Activated T-cell treated with anti-CD3 and anti-CD28 coated beads, Interleukin-2, amount 50 U/mL, for 4 hours (primary cell): Measurements from ENCODE around the gene ZNHIT2. TPM values are rescaled to one million over a fixed set of nuclear protein-coding genes. Genes with fewer than 3 reads are reported as not detected.
"Not testable (repeated sequence)": the region's sequence is repeated elsewhere in the genome, so short reads cannot be mapped to it uniquely, and the experiment has no call there.

Experiments used
- ATAC-seq, 2 donors: fragments of 200-7000 bp; cut with Tn5 transposase; one replicate each; pipeline ENCODE4 v1.10.0; 2021
- DNase-seq: peaks from one replicate; pipeline ENCODE4 v3.0.0-alpha.2; 2020
- H3K27me3 Mint-ChIP-seq: one replicate; pipeline ENCODE4 v1.8.0; 2021; ENCODE audit warnings: low read depth, mixed read lengths
- H3K36me3 Mint-ChIP-seq: one replicate; pipeline ENCODE4 v1.8.0; 2022; ENCODE audit warnings: mixed read lengths; ENCODE audit not compliant: insufficient read depth
- H3K4me1 Mint-ChIP-seq: one replicate; pipeline ENCODE4 v1.8.0; 2021; ENCODE audit warnings: low read depth, mixed read lengths
- H3K4me3 Mint-ChIP-seq: one replicate; pipeline ENCODE4 v1.8.0; 2021; ENCODE audit warnings: mild to moderate bottlenecking, moderate library complexity, mixed read lengths
- H3K9me3 Mint-ChIP-seq: one replicate; pipeline ENCODE4 v1.8.0; 2021; ENCODE audit warnings: mixed read lengths
- total RNA-seq, 3 donors: library from RNA; stranded (reverse); gene quantifications; one replicate each; pipeline ENCODE4 v1.2.1, GENCODE V29; 2021

Gene ZNHIT2
- total RNA-seq = 10 to 100 TPM; 25.9 to 28.1 (median 26.2) TPM

DNA sequence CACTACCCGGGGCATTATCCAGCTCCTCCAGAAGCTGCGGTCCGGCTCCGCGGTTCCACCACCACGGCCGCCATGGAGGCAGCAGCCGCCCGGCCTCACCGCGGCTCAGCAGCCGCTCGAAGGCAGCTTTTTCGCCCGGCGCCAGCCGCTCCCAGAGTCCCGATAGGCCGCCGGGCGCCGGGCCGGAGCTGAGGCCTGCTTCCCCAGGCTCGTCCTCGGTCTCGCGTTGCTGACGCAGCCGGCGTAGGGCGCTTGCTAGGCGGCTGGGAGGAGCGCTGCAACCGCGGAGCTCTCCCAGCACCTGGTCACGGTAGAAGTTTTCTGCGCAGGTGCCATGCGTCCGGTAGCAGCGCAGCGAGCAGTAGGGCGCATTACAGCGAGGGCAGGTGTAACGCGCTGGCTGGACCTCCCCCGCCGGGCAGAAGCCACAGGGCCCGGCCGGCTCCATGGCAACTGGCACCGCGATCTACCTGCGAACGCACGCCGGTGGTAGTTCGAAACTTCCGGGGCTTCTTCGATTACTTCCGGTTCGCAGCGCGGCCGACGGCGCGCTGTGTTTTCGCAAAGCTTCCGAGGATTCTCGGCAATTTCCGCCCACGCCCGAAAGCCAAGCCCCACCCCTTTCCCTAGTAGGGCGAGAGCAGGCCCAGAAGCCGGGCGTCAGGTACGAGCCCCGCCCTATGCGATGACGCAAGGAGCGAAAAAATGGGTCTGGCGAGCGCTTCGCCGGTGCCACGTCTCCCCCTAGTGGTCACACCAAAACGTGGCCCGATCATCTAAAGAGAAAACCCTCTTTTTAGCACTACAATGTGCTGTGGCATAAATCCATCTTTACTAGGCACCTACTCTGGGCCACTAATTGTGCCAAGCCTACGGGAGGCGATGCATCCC is at the start of gene ZNHIT2:
TSS of gene ZNHIT2 (minus strand) at position 496 of the 891 bp plus-strand sequence. CDS start at position 448, 48 bp downstream.
- ATAC-seq = peak; percentile 62 to 67
- Mint-ChIP-seq H3K36me3 (peaks cover 31% of the 10 kb centered on the region), H3K27me3 (no peaks in the 10 kb centered on the region), H3K4me1 (peaks cover 57% of the 10 kb centered on the region), H3K9me3 (no peaks in the 10 kb centered on the region), H3K4me3 (peak within 1 kb of the TSS; percentile 88)
- peak; percentile 100 for DNase-seq

DNA sequence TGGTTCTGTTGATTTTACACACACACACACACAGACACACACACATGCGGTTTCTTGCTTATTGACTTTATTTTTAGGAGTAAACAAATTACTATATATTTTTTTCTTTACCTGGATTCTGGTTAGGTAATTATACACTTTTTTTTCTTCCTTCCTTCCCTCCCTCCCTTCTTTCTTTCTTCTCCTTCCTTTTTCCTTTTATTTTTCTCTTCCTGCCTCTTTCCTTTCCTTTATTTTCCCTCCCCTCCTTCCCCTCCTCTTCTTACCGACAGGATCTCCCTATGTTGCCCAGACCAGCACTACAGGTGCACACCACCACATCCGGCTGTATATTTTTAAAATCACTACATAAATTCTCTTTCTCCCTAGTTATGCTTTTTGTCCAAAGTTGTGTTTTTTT is 49.4 kb upstream of the ZNHIT2 start:
- Mint-ChIP-seq H3K27me3 (no peaks in the 10 kb centered on the region), H3K9me3 (no peaks in the 10 kb centered on the region), H3K36me3 (no peaks in the 10 kb centered on the region), H3K4me3 (no peak overlapping the region), H3K4me1 (peaks cover 6% of the 10 kb centered on the region)
- no peak for DNase-seq
- no peak for ATAC-seq

DNA sequence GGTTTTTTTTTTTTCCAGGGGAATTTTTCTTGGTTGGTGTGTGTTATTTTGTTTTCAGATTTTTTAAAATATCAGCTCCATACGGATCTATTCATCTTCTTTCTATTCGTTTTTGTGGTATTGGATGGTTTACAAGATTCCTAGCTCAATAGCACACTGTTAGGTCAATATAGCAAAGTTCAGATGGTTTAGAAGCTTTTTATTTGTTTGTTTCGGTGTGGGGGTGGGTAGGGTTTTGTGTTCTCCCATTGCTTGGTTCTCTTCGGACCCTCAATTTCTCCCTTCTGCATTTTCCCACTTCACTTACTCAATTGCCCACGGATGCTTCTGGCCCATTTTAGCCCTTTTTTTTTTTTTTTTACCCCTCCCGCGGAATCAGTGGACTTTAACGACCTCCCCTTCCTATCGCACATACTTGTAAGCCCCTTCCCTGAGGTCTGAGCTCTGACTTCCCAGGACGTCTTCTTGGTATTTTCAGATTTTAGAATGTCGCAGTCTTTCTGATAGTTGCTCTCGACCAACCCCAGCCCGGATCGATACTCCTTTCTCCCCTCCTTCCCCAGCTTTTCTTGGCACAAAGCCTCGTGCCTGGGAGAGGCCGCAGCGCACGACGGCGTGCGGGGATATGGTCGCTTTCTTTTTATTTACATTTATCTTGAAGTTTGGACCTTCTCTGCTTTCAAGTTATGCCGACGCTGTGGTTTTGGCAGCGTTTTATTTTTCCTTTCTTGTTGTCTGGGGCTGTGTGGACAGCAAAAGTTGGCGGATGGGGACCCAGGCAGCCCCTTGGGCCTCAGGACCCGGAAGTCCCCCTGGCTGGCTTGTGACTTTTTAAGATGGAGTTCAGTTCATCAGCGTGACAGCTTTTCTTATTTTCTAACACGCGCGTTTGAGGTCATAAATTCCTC is 48.2 kb upstream of the ZNHIT2 start:
- no peak for DNase-seq
- Mint-ChIP-seq H3K27me3 (no peaks in the 10 kb centered on the region), H3K36me3 (no peaks in the 10 kb centered on the region), H3K4me3 (no peak overlapping the region), H3K9me3 (no peaks in the 10 kb centered on the region), H3K4me1 (peaks cover 6% of the 10 kb centered on the region)
- no peak for ATAC-seq

DNA sequence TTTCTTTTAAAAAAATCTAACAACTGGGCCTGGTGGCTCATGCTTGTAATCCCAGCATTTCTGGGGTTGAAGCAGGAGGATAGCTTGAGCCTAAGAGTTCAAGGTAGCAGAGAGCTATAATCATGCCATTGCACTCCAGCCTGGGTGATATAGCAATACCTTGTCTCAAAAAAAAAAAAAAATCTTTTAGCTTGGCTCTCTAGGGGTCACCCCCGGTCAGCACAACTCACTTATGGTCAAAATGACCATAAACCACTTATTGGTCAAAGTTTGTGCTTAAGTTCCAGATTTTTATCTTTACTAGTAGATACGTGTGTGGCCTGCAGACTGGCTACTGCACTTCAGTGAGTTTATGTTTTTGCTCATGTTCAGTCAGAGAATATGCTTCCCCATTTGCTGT is 46.2 kb upstream of the ZNHIT2 start:
- ATAC-seq (no peak), DNase-seq (no peak)
- Mint-ChIP-seq H3K36me3 (no peaks in the 10 kb centered on the region), H3K27me3 (peaks cover 4% of the 10 kb centered on the region), H3K4me3 (no peak overlapping the region), H3K9me3 (no peaks in the 10 kb centered on the region), H3K4me1 (no peaks in the 10 kb centered on the region)

DNA sequence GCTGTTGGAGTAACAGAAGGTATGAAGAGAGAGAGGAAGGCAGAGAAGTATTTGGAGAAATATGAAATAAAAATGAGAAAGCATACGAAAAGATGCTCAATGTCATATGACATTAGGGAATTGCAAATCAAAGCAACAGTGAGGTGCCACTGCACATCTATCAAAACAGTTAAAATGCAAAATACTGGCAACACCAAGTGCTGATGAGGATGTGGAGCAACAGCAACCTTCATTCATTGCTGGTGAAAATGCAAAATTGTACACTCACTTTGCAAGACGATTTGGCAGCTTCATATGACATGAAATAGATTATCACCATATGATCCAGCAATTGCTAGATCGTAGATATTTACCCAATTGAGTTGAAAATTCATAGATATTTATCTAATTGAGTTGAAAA is 43.1 kb upstream of the ZNHIT2 start:
- ATAC-seq (no peak), DNase-seq (no peak)
- no peaks in the 10 kb centered on the region for H3K4me1 Mint-ChIP-seq
- peaks cover 4% of the 10 kb centered on the region for H3K27me3 Mint-ChIP-seq
- no peaks in the 10 kb centered on the region for H3K36me3 Mint-ChIP-seq
- H3K9me3 Mint-ChIP-seq = no peaks in the 10 kb centered on the region
- H3K4me3 Mint-ChIP-seq = no peak overlapping the region

DNA sequence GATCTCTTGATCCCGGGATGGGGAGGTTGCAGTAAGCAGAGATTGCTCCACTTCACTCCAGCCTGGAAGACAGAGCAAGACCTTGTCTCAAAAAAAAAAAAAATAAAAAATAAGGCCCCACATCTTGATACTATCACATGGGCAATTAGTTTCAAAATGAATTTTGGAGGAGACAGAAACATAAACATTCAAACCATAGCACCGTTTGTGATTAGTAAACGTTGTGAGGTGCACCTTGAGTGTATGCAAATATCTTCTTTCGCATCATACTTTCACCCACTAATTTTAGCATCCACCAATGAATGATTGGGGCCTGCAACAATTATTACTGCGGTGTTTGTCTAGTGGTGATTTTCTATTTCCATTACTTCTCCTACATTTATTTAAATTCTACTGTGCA is 41.5 kb upstream of the ZNHIT2 start:
- H3K36me3 Mint-ChIP-seq = no peaks in the 10 kb centered on the region
- H3K27me3 Mint-ChIP-seq = peaks cover 4% of the 10 kb centered on the region
- DNase-seq = no peak
- H3K4me3 Mint-ChIP-seq = no peak overlapping the region
- H3K9me3 Mint-ChIP-seq = no peaks in the 10 kb centered on the region
- H3K4me1 Mint-ChIP-seq = no peaks in the 10 kb centered on the region
- no peak for ATAC-seq

DNA sequence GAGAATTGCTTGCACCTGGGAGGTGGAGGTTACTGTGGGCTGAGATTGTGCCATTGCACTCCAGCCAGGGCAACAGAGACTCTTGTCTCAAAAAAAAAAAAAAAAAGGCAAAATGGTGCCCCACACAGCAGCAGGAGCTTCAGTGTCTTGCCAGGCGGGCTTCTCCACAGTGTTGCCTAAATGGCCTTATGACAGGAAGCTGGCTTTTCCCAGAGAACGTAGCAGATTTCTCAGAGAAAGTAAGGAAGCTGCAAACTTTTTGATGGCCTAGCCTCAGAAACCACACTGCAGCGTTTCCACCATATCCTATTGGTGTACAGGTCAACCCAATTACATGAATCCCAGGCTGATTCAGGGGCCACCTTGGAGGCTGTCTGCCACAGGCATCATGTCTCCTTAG is 39.8 kb upstream of the ZNHIT2 start:
- DNase-seq (no peak), ATAC-seq (no peak)
- Mint-ChIP-seq H3K4me1 (no peaks in the 10 kb centered on the region), H3K4me3 (no peak overlapping the region), H3K9me3 (no peaks in the 10 kb centered on the region), H3K36me3 (no peaks in the 10 kb centered on the region), H3K27me3 (peaks cover 4% of the 10 kb centered on the region)

DNA sequence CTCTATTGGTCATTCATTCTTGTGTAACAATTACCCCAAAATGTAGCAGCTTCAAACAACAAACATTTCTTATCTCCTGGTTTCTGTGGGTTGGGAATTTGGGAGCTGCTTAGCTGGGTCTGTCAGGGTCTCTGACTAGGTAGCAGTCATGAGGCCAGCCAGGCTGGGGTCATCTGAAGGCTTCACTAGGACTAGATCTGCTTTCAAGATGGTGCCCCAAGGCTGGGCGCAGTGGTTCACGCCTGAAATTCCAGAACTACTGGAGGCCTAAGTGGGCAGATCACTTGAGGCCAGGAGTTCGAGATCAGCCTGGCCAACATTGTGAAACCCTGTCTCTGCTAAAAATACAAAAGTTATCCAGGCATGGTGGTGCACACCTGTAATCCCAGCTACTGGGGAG is 39.4 kb upstream of the ZNHIT2 start:
- Mint-ChIP-seq H3K9me3 (no peaks in the 10 kb centered on the region), H3K4me1 (no peaks in the 10 kb centered on the region), H3K27me3 (peaks cover 4% of the 10 kb centered on the region), H3K4me3 (no peak overlapping the region), H3K36me3 (no peaks in the 10 kb centered on the region)
- DNase-seq (no peak), ATAC-seq (no peak)

DNA sequence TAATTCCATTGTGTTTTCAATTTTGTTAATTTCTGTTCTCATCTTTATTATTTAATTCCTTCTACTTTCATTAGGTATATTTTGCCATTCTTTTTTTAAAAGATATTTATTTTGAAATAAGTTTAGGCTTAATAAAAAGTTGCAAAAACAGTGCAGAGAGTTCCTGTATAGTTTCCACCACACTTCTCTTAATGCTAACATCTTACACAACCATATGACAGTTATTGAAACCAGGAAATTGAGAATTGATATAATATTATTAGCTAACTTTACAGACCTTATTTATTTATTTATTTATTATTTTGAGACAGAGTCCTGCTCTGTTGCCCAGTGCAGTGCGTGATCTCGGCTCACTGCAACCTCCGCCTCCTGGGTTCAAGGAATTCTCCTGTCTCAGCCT is 38.8 kb upstream of the ZNHIT2 start:
- H3K4me1 Mint-ChIP-seq = no peaks in the 10 kb centered on the region
- H3K27me3 Mint-ChIP-seq = peaks cover 4% of the 10 kb centered on the region
- no peaks in the 10 kb centered on the region for H3K9me3 Mint-ChIP-seq
- no peaks in the 10 kb centered on the region for H3K36me3 Mint-ChIP-seq
- ATAC-seq (no peak), DNase-seq (no peak)
- no peak overlapping the region for H3K4me3 Mint-ChIP-seq

DNA sequence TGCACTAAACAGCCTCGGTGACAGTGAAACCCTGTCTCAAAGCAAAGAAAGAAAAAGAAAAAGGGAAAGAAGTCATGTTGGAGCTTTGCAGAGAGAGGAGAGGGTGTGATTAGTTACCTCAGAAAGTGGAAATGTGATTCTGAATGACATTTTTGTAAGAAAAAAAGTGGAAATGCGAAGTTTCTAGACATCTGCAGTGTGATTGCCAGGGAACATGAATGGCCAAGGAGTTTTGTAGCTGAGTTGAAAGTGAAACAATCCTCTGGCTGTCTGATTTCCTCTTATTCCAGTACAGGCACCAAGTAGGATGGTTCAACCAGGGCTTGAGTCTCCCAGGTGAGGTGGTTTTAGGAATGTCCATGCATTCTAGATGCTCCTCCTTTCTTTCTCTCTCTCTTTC is 34.6 kb upstream of the ZNHIT2 start:
- Mint-ChIP-seq H3K4me3 (no peak overlapping the region), H3K4me1 (no peaks in the 10 kb centered on the region), H3K36me3 (no peaks in the 10 kb centered on the region), H3K9me3 (no peaks in the 10 kb centered on the region), H3K27me3 (peaks cover 1% of the 10 kb centered on the region)
- ATAC-seq (no peak), DNase-seq (no peak)

DNA sequence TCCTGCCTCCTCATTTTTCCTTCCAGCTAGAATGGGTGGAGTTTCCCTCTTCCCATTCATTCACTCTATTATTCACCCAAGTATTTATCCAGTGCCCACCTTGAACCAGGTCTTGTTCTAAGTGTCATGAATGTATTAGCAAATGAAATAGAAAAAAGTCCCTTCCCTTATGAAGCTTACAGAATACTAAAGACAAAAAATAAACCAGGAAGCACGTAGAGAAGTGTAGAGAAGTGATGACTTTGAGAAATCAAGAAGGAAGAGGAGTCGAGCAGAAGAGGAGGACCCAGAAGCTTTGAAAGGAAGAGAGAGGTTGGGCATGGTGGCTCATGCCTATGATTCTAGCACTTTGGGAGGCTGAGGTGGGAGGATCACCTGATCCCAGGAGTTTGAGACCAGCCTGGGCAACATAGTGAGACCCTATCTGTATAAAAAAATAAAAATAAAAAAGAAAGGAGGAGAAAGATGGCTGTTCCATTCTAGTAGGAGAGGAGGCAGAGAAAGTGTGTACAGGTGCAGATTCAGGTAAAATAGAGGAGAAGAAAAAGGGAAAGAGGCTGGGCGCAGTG is 33.9 kb upstream of the ZNHIT2 start:
- ATAC-seq (no peak), DNase-seq (no peak)

DNA sequence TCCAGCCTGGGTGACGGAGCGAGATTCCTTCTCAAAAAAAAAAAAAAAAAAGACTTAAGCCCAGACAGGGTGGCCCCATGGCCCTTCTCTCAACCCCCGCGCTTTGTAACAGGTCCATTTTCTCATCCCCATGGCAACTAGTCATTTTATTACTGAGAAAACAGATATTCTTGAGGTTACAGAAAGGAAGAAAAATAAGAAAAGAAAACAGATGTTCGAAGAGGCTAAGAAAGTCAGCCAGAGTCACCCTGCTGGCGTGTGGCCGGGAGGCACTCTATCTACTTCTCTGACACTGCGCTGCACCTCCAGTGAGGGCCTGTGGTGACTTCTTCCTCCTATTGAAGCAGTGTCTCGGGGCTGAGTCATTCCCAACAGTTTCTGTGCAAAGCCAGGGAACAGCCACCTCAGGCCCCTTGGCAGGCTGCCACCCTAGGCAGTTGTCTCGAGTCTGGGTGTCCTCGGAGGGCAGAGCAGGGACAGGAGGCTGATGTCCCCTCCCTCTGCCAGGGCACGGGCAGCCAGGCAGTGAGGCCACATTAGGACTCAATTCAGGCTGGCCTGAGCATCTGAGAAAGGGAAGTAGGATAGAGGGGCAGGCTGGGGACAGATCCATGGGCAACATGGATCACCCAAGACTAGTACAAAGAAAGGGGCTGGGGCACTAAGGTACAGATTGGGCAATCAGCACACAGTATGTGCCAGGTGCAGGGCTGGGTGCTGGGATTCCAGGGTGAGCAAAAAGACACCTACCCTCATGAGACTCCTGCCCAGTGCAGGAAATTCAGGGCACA is 33.2 kb upstream of the ZNHIT2 start:
- no peaks in the 10 kb centered on the region for H3K4me1 Mint-ChIP-seq
- H3K9me3 Mint-ChIP-seq = no peaks in the 10 kb centered on the region
- no peak overlapping the region for H3K4me3 Mint-ChIP-seq
- peak; percentile 59 to 73 for ATAC-seq
- no peak for DNase-seq
- H3K27me3 Mint-ChIP-seq = peaks cover 1% of the 10 kb centered on the region
- H3K36me3 Mint-ChIP-seq = no peaks in the 10 kb centered on the region

More for the DNA sequence above, 33.9 kb upstream of the ZNHIT2 start:
- H3K4me3 Mint-ChIP-seq = no peak overlapping the region
- H3K36me3 Mint-ChIP-seq = no peaks in the 10 kb centered on the region
- H3K27me3 Mint-ChIP-seq = peaks cover 1% of the 10 kb centered on the region
- H3K9me3 Mint-ChIP-seq = no peaks in the 10 kb centered on the region
- H3K4me1 Mint-ChIP-seq = no peaks in the 10 kb centered on the region

DNA sequence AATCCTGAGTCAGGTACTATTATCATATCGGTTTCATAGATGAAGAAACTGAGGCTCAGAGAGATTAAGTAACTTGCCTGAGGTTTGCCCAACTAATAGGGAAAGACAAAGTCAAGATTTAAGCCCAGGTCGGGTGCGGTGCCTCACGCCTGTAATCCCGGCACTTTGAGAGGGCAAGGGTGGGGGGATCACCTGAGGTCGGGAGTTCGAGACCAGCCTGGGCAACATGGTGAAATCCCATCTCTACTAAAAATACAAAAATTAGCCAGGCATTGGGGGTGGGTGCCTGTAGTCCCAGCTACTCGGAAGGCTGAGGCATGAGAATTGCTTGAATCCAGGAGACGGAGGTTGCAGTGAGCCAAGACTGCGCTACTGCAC is 32.6 kb upstream of the ZNHIT2 start:
- not testable (repeated sequence) for H3K36me3 Mint-ChIP-seq, H3K27me3 Mint-ChIP-seq

DNA sequence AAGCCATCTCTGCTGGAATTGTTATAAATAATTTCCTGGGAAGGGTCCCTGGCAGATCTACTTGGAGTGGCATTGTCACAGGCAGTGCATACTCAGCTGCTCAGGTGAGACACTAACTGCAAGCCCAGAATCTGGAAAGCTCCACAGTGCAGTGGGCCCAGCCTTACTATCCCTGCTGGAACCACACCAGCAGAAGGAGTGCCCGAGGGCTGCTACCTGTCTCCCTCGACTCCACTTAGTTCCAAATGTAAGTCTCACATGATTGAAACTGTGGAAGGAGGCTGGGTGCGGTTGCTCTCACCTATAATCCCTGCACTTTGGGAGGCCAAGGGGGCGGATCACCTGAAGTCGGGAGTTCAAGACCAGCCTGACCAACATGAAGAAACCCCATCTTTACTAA is 31.2 kb upstream of the ZNHIT2 start:
- ATAC-seq (no peak), DNase-seq (no peak)
- H3K9me3 Mint-ChIP-seq = no peaks in the 10 kb centered on the region
- no peaks in the 10 kb centered on the region for H3K4me1 Mint-ChIP-seq
- no peaks in the 10 kb centered on the region for H3K36me3 Mint-ChIP-seq
- no peak overlapping the region for H3K4me3 Mint-ChIP-seq
- H3K27me3 Mint-ChIP-seq = peaks cover 5% of the 10 kb centered on the region

More for the DNA sequence above, 32.6 kb upstream of the ZNHIT2 start:
- not testable (repeated sequence) for H3K9me3 Mint-ChIP-seq, H3K4me1 Mint-ChIP-seq, DNase-seq, ATAC-seq, H3K4me3 Mint-ChIP-seq
